ENCODE data around the gene VGLL3.

The VGLL3 gene

GRCh38 chr3:86934851-86935250, 56.1 kb downstream of the VGLL3 start:
- Histone ChIP-seq H3K9me2 (replicated peaks; ENCODE audit: control insufficient read depth, low read length) (no peaks in the 10 kb centered on the region), H3K4me1 (ENCODE audit: control insufficient read depth, low read length) (no peaks in the 10 kb centered on the region), H3F3A (ENCODE audit: control insufficient read depth, insufficient read depth) (no peaks in the 10 kb centered on the region), H4K20me1 (ENCODE audit: control insufficient read depth, insufficient read depth, low read depth, low read length) (no peaks in the 10 kb centered on the region), H3K79me2 (ENCODE audit: control insufficient read depth, low read length) (no peaks in the 10 kb centered on the region), H3K36me3 (ENCODE audit: control insufficient read depth, low read length) (no peaks in the 10 kb centered on the region), H3K4me3 (ENCODE audit: low read length) (no peak overlapping the region), H3K27me3 (ENCODE audit: control insufficient read depth, low read length) (no peaks in the 10 kb centered on the region), H3K9me3 (ENCODE audit: control insufficient read depth, insufficient read depth, low read length) (no peaks in the 10 kb centered on the region), H3K27ac (ENCODE audit: low read depth, low read length) (no peak overlapping the region), H3K4me2 (ENCODE audit: low read length) (no peak overlapping the region)
- no peak for TF ChIP-seq EZH2phosphoT487 (IDR thresholded peaks at IDR 0.05; ENCODE audit: borderline replicate concordance, low read length)
- TF ChIP-seq CTCF (IDR thresholded peaks at IDR 0.05; ENCODE audit: low read depth, low read length, poor library complexity, severe bottlenecking), result no peak

GRCh38 chr3:86930831-86931230, 60.1 kb downstream of the VGLL3 start:
- Histone ChIP-seq H3F3A (ENCODE audit: control insufficient read depth, insufficient read depth) (no peaks in the 10 kb centered on the region), H3K4me3 (ENCODE audit: low read length) (no peak overlapping the region), H3K79me2 (ENCODE audit: control insufficient read depth, low read length) (no peaks in the 10 kb centered on the region), H3K27me3 (ENCODE audit: control insufficient read depth, low read length) (no peaks in the 10 kb centered on the region), H3K4me2 (ENCODE audit: low read length) (no peak overlapping the region), H3K27ac (ENCODE audit: low read depth, low read length) (no peak overlapping the region), H3K4me1 (ENCODE audit: control insufficient read depth, low read length) (no peaks in the 10 kb centered on the region), H4K20me1 (ENCODE audit: control insufficient read depth, insufficient read depth, low read depth, low read length) (no peaks in the 10 kb centered on the region), H3K9me2 (replicated peaks; ENCODE audit: control insufficient read depth, low read length) (no peaks in the 10 kb centered on the region), H3K36me3 (ENCODE audit: control insufficient read depth, low read length) (no peaks in the 10 kb centered on the region), H3K9me3 (ENCODE audit: control insufficient read depth, insufficient read depth, low read length) (no peaks in the 10 kb centered on the region)
- TF ChIP-seq CTCF (IDR thresholded peaks at IDR 0.05; ENCODE audit: low read depth, low read length, poor library complexity, severe bottlenecking) (no peak), EZH2phosphoT487 (IDR thresholded peaks at IDR 0.05; ENCODE audit: borderline replicate concordance, low read length) (no peak)

DNA sequence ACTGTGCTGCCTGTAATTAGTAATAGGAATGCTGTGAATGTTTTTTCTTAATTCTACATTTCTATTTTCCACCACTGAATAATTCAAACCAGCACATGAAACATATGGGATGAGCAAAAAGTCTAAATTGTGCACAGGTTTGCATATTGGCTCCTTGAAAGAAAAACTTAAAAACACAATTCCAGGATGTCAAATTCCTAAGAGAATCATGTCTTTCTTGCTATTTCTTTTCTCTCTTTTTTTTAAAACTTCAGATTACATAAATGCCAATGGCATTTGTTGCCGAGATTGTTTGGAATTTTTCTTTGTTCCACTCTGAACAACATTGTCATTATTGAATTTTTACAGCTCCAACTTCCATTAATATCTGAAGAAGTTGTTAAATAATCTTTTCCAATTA, 60.8 kb downstream of the VGLL3 start:
- H3K4me2 ChIP-seq (ENCODE audit: low read length), result no peak overlapping the region
- no peaks in the 10 kb centered on the region for H3K9me2 ChIP-seq (replicated peaks; ENCODE audit: control insufficient read depth, low read length)
- no peaks in the 10 kb centered on the region for H3K9me3 ChIP-seq (ENCODE audit: control insufficient read depth, insufficient read depth, low read length)
- H3K27ac ChIP-seq (ENCODE audit: low read depth, low read length), result no peak overlapping the region
- no peak overlapping the region for H3K4me3 ChIP-seq (ENCODE audit: low read length)
- TF ChIP-seq CTCF (IDR thresholded peaks at IDR 0.05; ENCODE audit: low read depth, low read length, poor library complexity, severe bottlenecking), result no peak
- TF ChIP-seq EZH2phosphoT487 (IDR thresholded peaks at IDR 0.05; ENCODE audit: borderline replicate concordance, low read length), result no peak
- H4K20me1 ChIP-seq (ENCODE audit: control insufficient read depth, insufficient read depth, low read depth, low read length), result no peaks in the 10 kb centered on the region
- H3K27me3 ChIP-seq (ENCODE audit: control insufficient read depth, low read length), result no peaks in the 10 kb centered on the region
- H3K79me2 ChIP-seq (ENCODE audit: control insufficient read depth, low read length), result no peaks in the 10 kb centered on the region
- H3K36me3 ChIP-seq (ENCODE audit: control insufficient read depth, low read length), result no peaks in the 10 kb centered on the region
- H3K4me1 ChIP-seq (ENCODE audit: control insufficient read depth, low read length), result no peaks in the 10 kb centered on the region
- no peaks in the 10 kb centered on the region for H3F3A ChIP-seq (ENCODE audit: control insufficient read depth, insufficient read depth)

GRCh38 chr3:86929046-86929445, 61.9 kb downstream of the VGLL3 start:
- Histone ChIP-seq H3K27me3 (ENCODE audit: control insufficient read depth, low read length) (no peaks in the 10 kb centered on the region), H3K36me3 (ENCODE audit: control insufficient read depth, low read length) (no peaks in the 10 kb centered on the region), H3K4me3 (ENCODE audit: low read length) (no peak overlapping the region), H3K79me2 (ENCODE audit: control insufficient read depth, low read length) (no peaks in the 10 kb centered on the region), H3K27ac (ENCODE audit: low read depth, low read length) (no peak overlapping the region), H3K4me1 (ENCODE audit: control insufficient read depth, low read length) (no peaks in the 10 kb centered on the region), H4K20me1 (ENCODE audit: control insufficient read depth, insufficient read depth, low read depth, low read length) (no peaks in the 10 kb centered on the region), H3K9me2 (replicated peaks; ENCODE audit: control insufficient read depth, low read length) (no peaks in the 10 kb centered on the region), H3K4me2 (ENCODE audit: low read length) (no peak overlapping the region), H3K9me3 (ENCODE audit: control insufficient read depth, insufficient read depth, low read length) (no peaks in the 10 kb centered on the region), H3F3A (ENCODE audit: control insufficient read depth, insufficient read depth) (no peaks in the 10 kb centered on the region)
- no peak for TF ChIP-seq EZH2phosphoT487 (IDR thresholded peaks at IDR 0.05; ENCODE audit: borderline replicate concordance, low read length)
- TF ChIP-seq CTCF (IDR thresholded peaks at IDR 0.05; ENCODE audit: low read depth, low read length, poor library complexity, severe bottlenecking), result no peak
